Dermis microvascular lymphatic vessel endothelial cell (primary cell): ENCODE results near the gene BMPR2. TPM values are rescaled to one million over a fixed set of nuclear protein-coding genes. Genes with fewer than 3 reads are reported as not detected.
"Not testable (repeated sequence)": the region's sequence is repeated elsewhere in the genome, so short reads cannot be mapped to it uniquely, and the experiment has no call there.

Source experiments
- DNase-seq, 2 donors: peaks; one replicate each; pipeline versions ENCODE4 v3.0.0 to v3.0.0-alpha.2; 2010; ENCODE audit warnings: low read depth in 2 of 2
- total RNA-seq: library from RNA; depleted of rRNA; stranded (reverse); fragments of >200 nt; gene quantifications from 2 replicates; pipeline ENCODE4 v1.2.1, GENCODE V29; 2014

Gene BMPR2
- total RNA-seq, 1 donor from 2014 or later: 33.0 TPM

DNA sequence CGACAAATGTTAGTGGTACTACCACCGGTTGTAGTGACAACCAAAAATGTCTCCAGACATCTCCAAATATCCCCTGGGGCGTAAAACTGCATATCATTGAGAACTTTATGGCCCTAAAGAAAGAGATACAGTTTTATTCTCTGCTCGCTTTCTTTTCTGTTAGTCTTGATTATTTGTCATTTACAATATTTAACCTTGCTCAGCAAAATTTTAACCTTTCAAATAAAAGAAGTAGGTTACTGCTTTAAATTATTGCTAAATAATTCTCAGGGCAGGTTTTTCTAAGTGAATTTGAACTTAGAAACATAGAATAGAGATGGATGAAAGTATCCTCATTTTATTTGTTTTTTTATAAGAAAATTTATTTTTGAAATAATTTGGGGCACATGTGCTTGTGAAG is 67.9 kb downstream of the BMPR2 start:
- DNase-seq: no peak

- DNase-seq: no peak
Measured at GRCh38 chr2:202449344-202449743, 73.2 kb downstream of the BMPR2 start.

- DNase-seq: no peak
Measured at GRCh38 chr2:202450785-202451184, 74.7 kb downstream of the BMPR2 start.

DNA sequence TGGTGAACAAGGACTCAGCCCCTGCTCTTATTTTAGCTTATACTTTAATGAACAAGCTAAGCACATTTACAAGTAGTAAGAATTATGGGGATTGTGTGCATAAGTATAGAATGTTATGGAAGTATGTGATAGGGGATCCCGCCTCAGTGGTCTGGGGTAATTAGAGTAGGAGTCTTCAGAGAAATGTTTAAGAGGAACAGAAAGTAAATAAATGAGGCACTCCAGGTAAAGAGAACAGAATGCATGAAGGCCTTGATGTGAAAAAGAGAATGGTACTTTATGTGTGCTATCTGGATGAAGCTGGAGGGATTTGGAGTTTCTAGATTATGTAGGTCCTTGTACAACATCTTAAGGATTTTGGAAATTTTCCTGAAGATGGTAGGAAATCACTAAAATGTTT is 76.6 kb downstream of the BMPR2 start:
- DNase-seq: no peak

DNA sequence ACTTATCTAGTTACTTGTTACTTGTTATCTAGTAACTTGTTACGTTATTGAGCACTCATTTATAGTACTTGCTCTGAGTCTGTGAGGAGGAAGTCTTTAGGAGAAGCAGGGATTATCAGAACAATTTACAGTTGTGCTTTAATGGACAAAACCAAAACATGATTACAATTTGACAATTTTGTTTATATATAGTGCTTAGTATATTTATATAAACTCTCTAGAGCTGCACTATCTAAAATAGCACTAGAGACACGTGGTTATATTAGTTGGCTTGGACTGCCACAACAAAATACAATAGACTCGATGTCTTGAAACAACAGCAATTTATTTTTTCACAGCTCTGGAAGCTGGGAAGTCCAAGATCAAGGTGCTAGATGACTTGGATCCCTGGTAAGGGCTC is 78.4 kb downstream of the BMPR2 start:
- no peak for DNase-seq

DNA sequence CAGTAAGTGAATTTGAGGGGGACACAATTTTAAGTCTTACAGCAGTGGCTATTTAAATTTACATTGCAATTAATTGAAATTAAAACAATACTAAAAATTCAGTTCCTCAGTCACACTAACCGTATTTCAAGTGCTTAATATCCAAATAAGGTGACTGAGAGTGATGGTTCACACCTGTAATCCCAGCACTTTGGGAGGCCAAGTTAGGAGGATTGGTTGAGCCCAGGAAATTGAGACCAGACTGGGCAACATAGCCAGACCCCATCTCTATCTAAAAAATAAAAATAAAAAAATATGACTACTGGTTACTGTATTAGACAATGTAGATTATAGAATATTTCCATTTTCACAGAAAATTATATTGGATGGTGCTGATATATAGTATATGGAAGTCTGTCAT is 79.0 kb downstream of the BMPR2 start:
- DNase-seq: no peak

DNA sequence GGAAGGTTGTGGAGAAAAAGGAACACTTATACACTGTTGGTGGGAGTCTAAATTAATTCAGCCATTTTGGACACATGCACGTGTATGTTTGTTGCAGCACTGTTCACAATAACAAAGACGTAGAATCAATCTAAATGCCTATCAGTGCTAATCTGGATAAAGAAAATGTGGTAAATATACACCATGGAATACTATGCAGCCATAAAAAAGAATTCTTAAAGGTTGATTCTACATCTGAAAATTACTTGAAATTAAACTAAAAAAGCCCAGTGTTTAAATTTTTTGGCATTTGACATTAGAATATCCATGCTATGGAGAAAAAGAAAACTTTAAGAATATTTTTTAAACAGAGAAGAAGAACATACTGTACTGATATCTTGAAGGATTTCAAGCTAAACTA is 84.0 kb downstream of the BMPR2 start:
- no peak for DNase-seq

DNA sequence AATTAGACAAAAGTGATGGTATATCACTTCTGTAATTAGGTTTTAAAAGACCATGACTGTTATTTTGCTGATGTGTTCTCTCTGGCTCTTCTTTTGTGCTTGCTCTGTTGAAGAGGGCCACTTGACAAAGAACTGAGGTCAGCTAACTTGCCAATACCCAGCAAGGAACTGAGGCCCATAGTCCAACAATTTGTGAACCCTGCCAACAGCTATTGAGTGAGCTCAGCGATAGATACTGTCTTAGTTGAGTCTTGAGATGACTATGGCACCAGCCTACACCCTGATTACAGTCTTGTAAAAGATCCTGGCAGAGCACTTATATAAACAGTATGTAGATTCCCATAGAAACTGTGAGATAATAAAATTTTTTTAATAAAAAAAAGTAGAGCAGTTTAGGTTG is 103.0 kb downstream of the BMPR2 start:
- no peak for DNase-seq

DNA sequence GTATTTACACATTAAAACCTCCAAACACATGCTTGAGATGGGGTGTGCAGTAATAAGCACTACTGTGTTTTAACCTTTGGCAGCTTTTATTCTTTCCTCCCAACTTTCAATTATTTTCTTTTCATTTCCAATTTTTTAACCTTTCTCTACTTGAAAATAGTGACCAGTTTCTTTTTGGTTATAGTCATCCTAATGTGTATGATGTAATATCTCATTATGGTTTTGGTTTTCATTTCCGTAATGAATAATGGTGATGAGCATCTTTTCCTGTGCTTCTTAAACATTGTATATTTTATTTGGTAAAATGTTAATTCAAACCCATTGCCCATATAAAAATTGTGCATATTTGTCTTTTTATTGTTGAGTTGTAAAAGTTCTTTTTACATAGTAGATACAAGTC is 103.5 kb downstream of the BMPR2 start:
- no peak for DNase-seq

- no peak for DNase-seq
Measured at GRCh38 chr2:202486351-202486750, 110.2 kb downstream of the BMPR2 start.

GRCh38 chr2:202488671-202489070 is 112.5 kb downstream of the BMPR2 start:
- no peak for DNase-seq

GRCh38 chr2:202490479-202490878 is 114.4 kb downstream of the BMPR2 start:
- no peak for DNase-seq

DNA sequence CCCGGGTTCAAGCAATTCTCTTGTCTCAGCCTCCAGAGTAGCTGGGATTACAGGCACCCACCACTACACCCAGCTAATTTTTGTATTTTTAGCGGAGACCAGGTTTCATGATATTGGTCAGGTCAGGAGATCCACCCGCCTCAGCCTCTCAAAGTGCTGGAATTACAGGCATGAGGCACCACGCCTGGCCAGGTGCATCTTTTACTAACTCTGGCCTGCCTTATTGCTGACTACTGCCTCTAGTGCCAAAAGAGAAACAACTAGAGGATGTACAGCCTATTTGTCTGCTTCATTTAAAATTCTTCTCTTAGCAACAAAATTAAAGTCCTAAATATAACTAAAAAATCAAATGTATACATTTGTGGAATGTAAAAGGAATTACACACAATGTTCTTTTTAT is 115.4 kb downstream of the BMPR2 start:
- no peak for DNase-seq

DNA sequence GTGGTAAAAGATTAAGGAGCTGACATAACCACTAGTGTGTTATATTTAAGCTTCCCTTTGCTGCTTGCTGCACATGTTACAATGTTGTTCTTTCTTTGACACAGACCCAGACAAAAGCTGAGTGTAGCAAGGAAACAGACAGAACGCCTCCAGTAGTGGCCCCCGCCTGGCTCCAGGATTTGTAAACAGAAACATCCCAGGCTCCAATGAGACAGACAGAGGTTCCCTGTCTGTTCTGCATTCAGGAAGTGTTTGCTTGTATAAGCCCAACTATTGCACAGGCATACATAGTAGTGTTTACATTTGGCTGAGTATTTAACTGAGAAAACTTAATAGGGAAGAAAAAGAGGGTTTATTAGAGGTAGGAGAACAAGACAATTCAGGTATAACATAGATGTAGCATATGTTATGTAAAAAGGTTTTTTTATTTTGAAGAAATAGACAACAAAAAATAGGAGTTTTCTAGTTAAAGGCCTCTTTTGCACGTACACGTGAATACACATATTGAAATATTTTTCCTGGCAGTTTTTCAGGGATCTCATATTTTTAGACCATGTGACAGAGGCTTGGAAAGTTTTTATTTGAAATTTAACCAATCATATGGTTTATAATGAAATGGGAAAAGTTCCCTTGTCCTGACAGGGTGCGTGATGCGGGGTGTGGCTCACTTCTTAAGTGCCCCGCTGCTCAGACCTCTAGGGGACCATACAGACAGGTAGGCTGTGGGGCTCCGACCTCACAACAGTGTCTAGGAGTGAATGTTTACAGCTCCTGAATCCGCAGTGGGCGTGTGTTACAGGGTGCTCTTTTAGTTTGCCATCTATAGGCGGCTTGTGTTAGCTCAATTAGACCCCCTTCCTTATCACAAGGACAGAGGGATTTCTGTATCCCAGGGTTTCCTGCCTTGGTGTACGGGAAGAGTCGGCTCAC is 118.4 kb downstream of the BMPR2 start:
- peak; percentile 48 to 97 for DNase-seq

DNA sequence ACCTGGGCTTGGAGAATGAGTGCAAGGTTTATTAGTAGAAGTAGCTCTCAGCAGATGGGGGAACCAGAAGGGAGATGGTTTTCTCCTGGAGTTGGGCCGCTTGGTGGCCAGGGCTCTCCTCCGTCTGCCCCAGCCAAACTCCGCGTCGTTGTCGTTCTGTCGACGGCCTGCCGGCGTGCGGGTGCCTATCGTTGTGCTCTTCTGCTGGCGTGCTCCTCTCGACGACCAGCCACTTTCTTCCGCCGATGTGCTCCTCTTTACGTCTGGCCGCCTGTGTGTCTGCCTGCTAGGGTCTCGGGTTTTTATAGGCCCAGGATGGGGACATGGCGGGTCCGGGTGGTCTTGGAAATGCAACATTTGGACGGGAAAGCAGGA is 119.1 kb downstream of the BMPR2 start:
- no peak for DNase-seq

DNA sequence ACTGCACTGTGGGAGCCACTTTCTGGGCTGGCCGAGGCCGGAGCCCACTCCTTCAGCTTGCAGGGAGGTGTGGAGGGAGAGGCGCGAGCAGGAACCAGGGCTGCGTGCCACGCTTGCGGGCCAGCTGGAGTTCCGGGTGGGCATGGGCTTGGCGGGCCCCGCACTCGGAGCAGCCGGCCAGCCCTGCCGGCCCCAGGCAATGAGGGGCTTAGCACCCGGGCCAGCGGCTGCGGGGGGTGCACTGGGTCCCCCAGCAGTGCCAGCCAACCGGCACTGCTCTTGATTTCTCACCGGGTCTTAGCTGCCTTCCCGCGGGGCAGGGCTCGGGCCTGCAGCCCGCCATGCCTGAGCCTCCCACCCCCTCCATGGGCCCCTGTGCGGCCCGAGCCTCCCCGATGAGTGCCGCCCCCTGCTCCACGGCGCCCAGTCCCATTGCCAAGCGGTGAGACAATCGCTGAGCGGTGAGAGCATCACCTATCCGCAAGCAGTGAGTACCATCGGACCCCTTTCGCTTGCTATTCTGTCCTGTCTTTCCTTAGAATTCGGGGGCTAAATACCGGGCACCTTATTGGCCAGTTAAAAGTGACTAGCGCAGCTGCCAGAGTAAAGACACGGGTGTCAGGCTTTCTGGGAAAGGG is 120.8 kb downstream of the BMPR2 start:
- DNase-seq: not testable (repeated sequence)

GRCh38 chr2:202497473-202497866 is 121.3 kb downstream of the BMPR2 start:
- DNase-seq: not testable (repeated sequence)

GRCh38 chr2:202499841-202500240 is 123.7 kb downstream of the BMPR2 start:
- not testable (repeated sequence) for DNase-seq

DNA sequence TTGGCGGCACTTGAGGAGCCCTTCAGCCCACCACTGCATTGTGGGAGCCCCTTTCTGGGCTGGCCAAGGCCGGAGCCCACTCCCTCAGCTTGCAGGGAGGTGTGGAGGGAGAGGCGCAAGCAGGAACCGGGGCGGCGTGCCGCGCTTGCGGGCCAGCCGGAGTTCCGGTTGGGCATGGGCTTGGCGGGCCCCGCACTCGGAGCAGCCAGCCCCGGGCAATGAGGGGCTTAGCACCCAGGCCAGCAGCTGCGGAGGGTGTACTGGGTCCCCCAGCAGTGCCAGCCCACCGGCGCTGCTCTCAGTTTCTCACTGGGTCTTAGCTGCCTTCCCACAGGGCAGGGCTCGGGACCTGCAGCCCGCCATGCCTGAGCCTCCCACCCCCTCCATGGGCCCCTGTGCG is 127.1 kb downstream of the BMPR2 start:
- DNase-seq: not testable (repeated sequence)

- DNase-seq: no peak
Measured at GRCh38 chr2:202508686-202509085, 132.6 kb downstream of the BMPR2 start.

GRCh38 chr2:202510911-202511310 is 134.8 kb downstream of the BMPR2 start:
- DNase-seq: no peak

- DNase-seq: no peak
Measured at GRCh38 chr2:202512176-202512575, 136.0 kb downstream of the BMPR2 start.

DNA sequence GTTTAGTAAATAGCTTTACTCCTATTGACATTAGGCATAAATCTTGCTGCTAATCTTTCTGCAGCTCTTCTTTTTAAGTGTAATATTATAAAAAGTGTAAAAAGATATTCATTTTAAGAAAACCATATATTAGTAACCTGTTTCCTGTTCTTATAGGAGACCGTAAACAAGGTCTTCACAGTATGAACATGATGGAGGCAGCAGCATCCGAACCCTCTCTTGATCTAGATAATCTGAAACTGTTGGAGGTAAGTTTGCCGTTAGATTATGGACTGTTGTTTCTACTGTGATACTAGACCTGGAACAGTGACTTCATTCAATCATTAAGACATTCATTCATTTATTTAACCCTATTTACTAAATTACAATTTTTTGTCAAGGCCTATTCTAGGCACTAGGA is 138.6 kb downstream of the BMPR2 start:
- DNase-seq: no peak
